ENCODE results near the gene ARL17A. TPM values are rescaled to one million over a fixed set of nuclear protein-coding genes. Genes with fewer than 3 reads are reported as not detected.
"Not testable (repeated sequence)": the region's sequence is repeated elsewhere in the genome, so short reads cannot be mapped to it uniquely, and the experiment has no call there.

ARL17A gene
- 11.3 TPM for polyA plus RNA-seq (2013, experiment 1 of 2)
- polyA plus RNA-seq (2013, experiment 2 of 2) = 11.8 TPM

DNA sequence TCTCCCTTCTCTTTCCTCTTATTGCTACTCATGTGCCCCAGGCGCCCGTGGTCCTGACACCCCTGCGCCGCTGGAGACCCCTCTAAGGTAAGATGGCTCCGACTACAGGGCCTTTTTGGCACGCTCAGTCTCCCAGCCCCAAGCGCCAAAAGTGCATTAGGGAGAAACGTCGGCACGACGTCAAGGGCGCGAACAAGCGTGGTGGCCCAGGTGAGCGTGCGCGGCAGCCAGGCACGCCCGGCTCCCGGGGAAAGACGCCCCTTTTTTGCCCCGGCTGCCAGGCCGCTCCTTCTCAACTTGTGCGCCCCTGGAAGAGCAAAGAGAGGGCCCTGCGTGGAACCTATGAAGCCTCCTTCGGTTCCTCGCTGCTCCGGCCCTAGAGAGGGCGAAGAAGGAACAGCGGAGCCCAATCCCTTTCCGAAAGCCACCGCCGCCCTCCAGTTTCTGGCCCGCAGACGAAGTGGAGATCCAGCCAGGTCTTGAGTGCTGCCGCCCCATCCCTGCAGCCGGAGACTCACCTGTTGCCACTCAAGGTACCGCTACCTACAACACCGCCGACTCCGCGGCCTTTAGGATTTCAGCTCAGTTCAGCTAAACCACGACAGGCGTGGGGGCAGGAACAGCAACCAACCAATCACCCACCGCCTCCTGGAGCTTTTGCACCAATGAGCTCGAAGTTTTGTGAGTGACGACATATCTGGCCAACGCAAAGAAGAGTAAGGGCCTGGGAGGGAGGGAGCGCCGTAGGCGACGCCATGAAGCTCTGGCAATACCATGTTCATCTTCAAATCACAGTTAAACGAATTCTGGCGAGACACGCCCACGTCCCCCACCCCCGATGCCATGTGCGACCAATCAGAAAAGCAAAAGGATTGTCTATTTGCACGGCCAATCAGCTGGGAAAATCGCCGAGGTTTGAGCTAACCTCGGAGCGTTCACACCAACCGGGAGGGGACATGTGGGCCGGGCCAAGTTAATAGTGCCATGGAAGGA lies at the start of gene ARL17A:
TSS of gene ARL17A (minus strand) at position 609 of the 993 bp plus-strand sequence. CDS start 3,369 bp downstream, outside the sequence.
- H3K18ac ChIP-seq (ENCODE audit: low read length); H3K4me3 ChIP-seq (ENCODE audit: low read length in 2 of 2); H2BK15ac ChIP-seq (ENCODE audit: low read length); DNase-seq (ENCODE audit: low spot score); H3K4me2 ChIP-seq (ENCODE audit: insufficient read depth, low read length, poor library complexity, severe bottlenecking); H3K23ac ChIP-seq (ENCODE audit: low read depth, low read length, poor library complexity); H3K27ac ChIP-seq (replicated peaks; ENCODE audit: low read length); H3K79me1 ChIP-seq (ENCODE audit: low read depth, low read length); H2AK5ac ChIP-seq (ENCODE audit: low read depth, low read length); H4K8ac ChIP-seq (ENCODE audit: low read depth, low read length); H2BK120ac ChIP-seq (ENCODE audit: low read depth, low read length); H3K9ac ChIP-seq (ENCODE audit: low read depth, low read length, poor library complexity); H3K14ac ChIP-seq (ENCODE audit: low read length); H2BK12ac ChIP-seq (ENCODE audit: low read length); H3K36me3 ChIP-seq (replicated peaks in 1 of 2; ENCODE audit: control insufficient read depth in 2 of 2, insufficient read depth in 2 of 2, low read length in 2 of 2); H3K9me3 ChIP-seq (replicated peaks in 1 of 2; ENCODE audit: control insufficient read depth in 2 of 2, insufficient read depth in 1 of 2, low read depth in 1 of 2, low read length in 2 of 2); H3K27me3 ChIP-seq (ENCODE audit: control insufficient read depth in 3 of 3, insufficient read depth in 3 of 3, low read depth in 1 of 3, low read length in 3 of 3); H2BK5ac ChIP-seq (ENCODE audit: low read length); H3K4ac ChIP-seq (ENCODE audit: low read length); H3K4me1 ChIP-seq (ENCODE audit: control insufficient read depth in 2 of 2, insufficient read depth in 1 of 2, low read depth in 1 of 2, low read length in 2 of 2); H4K91ac ChIP-seq (ENCODE audit: low read depth, low read length, poor library complexity): not testable (repeated sequence)
- H2AFZ ChIP-seq (ENCODE audit: low read length) = peak within 1 kb of the TSS; percentile 73
- no CpG with 5 or more reads among the region's 65 CpGs for WGBS, 2 donors (ENCODE audit: extremely low coverage in 2 of 2, insufficient read length in 2 of 2, insufficient replicate concordance in 1 of 2)

DNA sequence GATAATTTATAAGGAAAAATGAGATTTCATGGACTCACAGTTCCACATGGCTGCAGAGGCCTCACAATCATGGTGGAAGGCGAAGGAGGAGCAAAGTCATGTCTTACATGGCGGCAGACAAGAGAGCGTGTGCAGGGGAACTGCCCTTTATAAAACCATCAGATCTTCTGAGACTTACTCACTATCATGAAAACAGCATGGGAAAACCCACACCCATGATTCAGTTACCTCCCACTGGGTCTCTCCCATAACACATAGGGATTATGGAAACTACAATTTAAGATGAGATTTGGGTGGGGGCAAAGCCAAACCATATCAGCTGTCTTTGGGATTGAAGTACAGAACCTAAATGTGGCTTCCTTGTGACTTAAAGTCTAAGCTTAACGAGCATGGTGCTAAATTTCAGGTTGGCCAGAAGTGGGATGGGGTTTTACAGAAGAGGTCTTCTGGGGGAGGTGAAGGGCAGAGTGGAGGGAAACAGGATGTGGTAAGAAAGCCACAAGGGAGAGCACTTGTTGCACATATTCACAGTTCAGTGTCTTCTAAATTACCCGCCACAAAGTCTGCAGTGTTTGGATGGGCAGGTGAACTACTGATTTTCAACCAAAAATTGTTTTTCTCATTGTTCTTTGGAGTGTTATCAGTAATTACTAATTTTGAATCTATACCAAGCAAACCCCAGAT lies 49.4 kb upstream of the ARL17A start:
- not testable (repeated sequence) for H2AFZ ChIP-seq (ENCODE audit: low read length); H2BK5ac ChIP-seq (ENCODE audit: low read length); DNase-seq (ENCODE audit: low spot score); H2BK15ac ChIP-seq (ENCODE audit: low read length); H3K23ac ChIP-seq (ENCODE audit: low read depth, low read length, poor library complexity); H3K4ac ChIP-seq (ENCODE audit: low read length); H4K8ac ChIP-seq (ENCODE audit: low read depth, low read length); H3K4me3 ChIP-seq (ENCODE audit: low read length in 2 of 2); H3K27ac ChIP-seq (replicated peaks; ENCODE audit: low read length); H2BK12ac ChIP-seq (ENCODE audit: low read length); H2BK120ac ChIP-seq (ENCODE audit: low read depth, low read length); H4K91ac ChIP-seq (ENCODE audit: low read depth, low read length, poor library complexity); H2AK5ac ChIP-seq (ENCODE audit: low read depth, low read length); H3K4me2 ChIP-seq (ENCODE audit: insufficient read depth, low read length, poor library complexity, severe bottlenecking); H3K27me3 ChIP-seq (ENCODE audit: control insufficient read depth in 3 of 3, insufficient read depth in 3 of 3, low read depth in 1 of 3, low read length in 3 of 3); H3K9ac ChIP-seq (ENCODE audit: low read depth, low read length, poor library complexity); H3K79me1 ChIP-seq (ENCODE audit: low read depth, low read length); H3K14ac ChIP-seq (ENCODE audit: low read length); H3K4me1 ChIP-seq (ENCODE audit: control insufficient read depth in 2 of 2, insufficient read depth in 1 of 2, low read depth in 1 of 2, low read length in 2 of 2); H3K36me3 ChIP-seq (replicated peaks in 1 of 2; ENCODE audit: control insufficient read depth in 2 of 2, insufficient read depth in 2 of 2, low read length in 2 of 2); H3K9me3 ChIP-seq (replicated peaks in 1 of 2; ENCODE audit: control insufficient read depth in 2 of 2, insufficient read depth in 1 of 2, low read depth in 1 of 2, low read length in 2 of 2); H3K18ac ChIP-seq (ENCODE audit: low read length)
- WGBS, 2 donors (ENCODE audit: extremely low coverage in 2 of 2, insufficient read length in 2 of 2, insufficient replicate concordance in 1 of 2) = no CpG with 5 or more reads among the region's 5 CpGs

DNA sequence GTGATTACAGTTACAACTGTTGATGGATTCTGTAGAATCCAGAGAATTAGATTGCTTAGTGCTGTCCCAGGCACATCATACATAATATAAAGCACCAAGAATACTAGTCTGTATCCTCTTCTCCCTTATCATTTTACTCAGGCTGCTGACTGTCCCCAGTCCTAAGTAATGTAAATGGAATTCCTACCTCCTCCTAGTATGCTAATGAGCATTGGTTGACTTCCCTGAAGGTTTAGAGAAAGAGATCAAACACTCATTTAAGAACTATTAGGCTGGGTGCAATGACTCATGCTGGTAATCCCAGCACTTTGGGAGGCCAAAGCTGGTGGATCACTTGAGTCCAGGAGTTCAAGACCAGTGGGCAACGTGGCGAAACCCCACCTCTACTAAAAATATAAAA lies 48.0 kb upstream of the ARL17A start:
- H3K23ac ChIP-seq (ENCODE audit: low read depth, low read length, poor library complexity); H4K8ac ChIP-seq (ENCODE audit: low read depth, low read length); H3K9me3 ChIP-seq (replicated peaks in 1 of 2; ENCODE audit: control insufficient read depth in 2 of 2, insufficient read depth in 1 of 2, low read depth in 1 of 2, low read length in 2 of 2); H3K4me3 ChIP-seq (ENCODE audit: low read length in 2 of 2); H2BK120ac ChIP-seq (ENCODE audit: low read depth, low read length); DNase-seq (ENCODE audit: low spot score); H3K79me1 ChIP-seq (ENCODE audit: low read depth, low read length); H2BK15ac ChIP-seq (ENCODE audit: low read length); H3K4me2 ChIP-seq (ENCODE audit: insufficient read depth, low read length, poor library complexity, severe bottlenecking); H3K9ac ChIP-seq (ENCODE audit: low read depth, low read length, poor library complexity); H3K4ac ChIP-seq (ENCODE audit: low read length); H2AK5ac ChIP-seq (ENCODE audit: low read depth, low read length); H4K91ac ChIP-seq (ENCODE audit: low read depth, low read length, poor library complexity); H3K36me3 ChIP-seq (replicated peaks in 1 of 2; ENCODE audit: control insufficient read depth in 2 of 2, insufficient read depth in 2 of 2, low read length in 2 of 2); H3K14ac ChIP-seq (ENCODE audit: low read length); H3K18ac ChIP-seq (ENCODE audit: low read length); H2BK5ac ChIP-seq (ENCODE audit: low read length); H3K27ac ChIP-seq (replicated peaks; ENCODE audit: low read length); H2AFZ ChIP-seq (ENCODE audit: low read length); H3K4me1 ChIP-seq (ENCODE audit: control insufficient read depth in 2 of 2, insufficient read depth in 1 of 2, low read depth in 1 of 2, low read length in 2 of 2); H2BK12ac ChIP-seq (ENCODE audit: low read length); H3K27me3 ChIP-seq (ENCODE audit: control insufficient read depth in 3 of 3, insufficient read depth in 3 of 3, low read depth in 1 of 3, low read length in 3 of 3): not testable (repeated sequence)
- no CpG with 5 or more reads among the region's 2 CpGs for WGBS, 2 donors (ENCODE audit: extremely low coverage in 2 of 2, insufficient read length in 2 of 2, insufficient replicate concordance in 1 of 2)

DNA sequence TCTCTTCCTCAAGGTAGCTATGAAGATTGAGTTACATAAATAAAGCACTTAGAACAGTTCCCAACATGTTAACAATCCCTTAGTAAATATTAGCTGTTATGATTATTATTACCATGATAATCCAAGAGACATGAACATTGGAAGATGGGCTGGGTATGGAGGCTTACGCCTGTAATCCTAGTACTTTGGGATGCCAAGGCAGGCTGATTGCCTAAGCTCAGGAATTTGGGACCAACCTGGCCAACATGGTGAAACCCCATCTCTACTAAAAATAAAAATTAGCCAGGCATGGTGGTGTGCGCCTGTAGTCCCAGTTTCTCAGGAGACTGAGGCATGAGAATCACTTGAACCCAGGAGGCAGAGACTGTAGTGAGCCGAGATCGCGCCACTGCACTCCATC lies 45.2 kb upstream of the ARL17A start:
- H2AFZ ChIP-seq (ENCODE audit: low read length); H3K18ac ChIP-seq (ENCODE audit: low read length): not testable (repeated sequence)
- no CpG with 5 or more reads among the region's 5 CpGs for WGBS, 2 donors (ENCODE audit: extremely low coverage in 2 of 2, insufficient read length in 2 of 2, insufficient replicate concordance in 1 of 2)

More for the DNA sequence above, 45.2 kb upstream of the ARL17A start:
- not testable (repeated sequence) for H3K4ac ChIP-seq (ENCODE audit: low read length); H3K23ac ChIP-seq (ENCODE audit: low read depth, low read length, poor library complexity); H3K79me1 ChIP-seq (ENCODE audit: low read depth, low read length); H2BK120ac ChIP-seq (ENCODE audit: low read depth, low read length); H3K4me2 ChIP-seq (ENCODE audit: insufficient read depth, low read length, poor library complexity, severe bottlenecking); H3K36me3 ChIP-seq (replicated peaks in 1 of 2; ENCODE audit: control insufficient read depth in 2 of 2, insufficient read depth in 2 of 2, low read length in 2 of 2); H3K27me3 ChIP-seq (ENCODE audit: control insufficient read depth in 3 of 3, insufficient read depth in 3 of 3, low read depth in 1 of 3, low read length in 3 of 3); H2BK12ac ChIP-seq (ENCODE audit: low read length); H2AK5ac ChIP-seq (ENCODE audit: low read depth, low read length); H3K27ac ChIP-seq (replicated peaks; ENCODE audit: low read length); H4K8ac ChIP-seq (ENCODE audit: low read depth, low read length); H3K4me3 ChIP-seq (ENCODE audit: low read length in 2 of 2); H4K91ac ChIP-seq (ENCODE audit: low read depth, low read length, poor library complexity); H3K9me3 ChIP-seq (replicated peaks in 1 of 2; ENCODE audit: control insufficient read depth in 2 of 2, insufficient read depth in 1 of 2, low read depth in 1 of 2, low read length in 2 of 2); H3K4me1 ChIP-seq (ENCODE audit: control insufficient read depth in 2 of 2, insufficient read depth in 1 of 2, low read depth in 1 of 2, low read length in 2 of 2); H3K14ac ChIP-seq (ENCODE audit: low read length); H2BK15ac ChIP-seq (ENCODE audit: low read length); H3K9ac ChIP-seq (ENCODE audit: low read depth, low read length, poor library complexity); H2BK5ac ChIP-seq (ENCODE audit: low read length); DNase-seq (ENCODE audit: low spot score)
